Activated T-cell treated with anti-CD3 and anti-CD28 coated beads for 1 hour (primary cell): Measurements from ENCODE around the gene CALML3.

Source experiments
- DNase-seq: peaks from one replicate; pipeline ENCODE4 v3.0.0-alpha.2; 2020; ENCODE audit warnings: low read depth

Gene CALML3

DNA sequence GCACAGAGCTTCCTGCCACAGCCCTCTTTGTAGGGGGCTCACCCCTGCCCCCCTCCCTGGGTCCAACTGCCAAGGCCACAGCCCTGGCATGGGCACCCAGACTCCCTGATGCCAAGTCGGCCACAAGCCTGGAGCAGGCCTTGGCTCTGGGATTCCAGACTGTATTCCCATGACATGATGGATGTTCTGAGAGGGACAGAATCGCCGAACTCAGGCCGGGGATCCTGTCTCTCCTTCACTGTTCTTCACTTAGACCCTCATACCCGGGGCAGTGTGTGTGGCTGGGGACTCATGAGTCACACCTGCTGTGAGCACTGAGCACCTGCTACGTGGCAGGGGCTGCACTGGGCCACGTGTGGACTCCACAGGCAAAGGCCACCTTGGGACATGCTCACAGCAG lies 33.3 kb upstream of the CALML3 start:
- no peak for DNase-seq

DNA sequence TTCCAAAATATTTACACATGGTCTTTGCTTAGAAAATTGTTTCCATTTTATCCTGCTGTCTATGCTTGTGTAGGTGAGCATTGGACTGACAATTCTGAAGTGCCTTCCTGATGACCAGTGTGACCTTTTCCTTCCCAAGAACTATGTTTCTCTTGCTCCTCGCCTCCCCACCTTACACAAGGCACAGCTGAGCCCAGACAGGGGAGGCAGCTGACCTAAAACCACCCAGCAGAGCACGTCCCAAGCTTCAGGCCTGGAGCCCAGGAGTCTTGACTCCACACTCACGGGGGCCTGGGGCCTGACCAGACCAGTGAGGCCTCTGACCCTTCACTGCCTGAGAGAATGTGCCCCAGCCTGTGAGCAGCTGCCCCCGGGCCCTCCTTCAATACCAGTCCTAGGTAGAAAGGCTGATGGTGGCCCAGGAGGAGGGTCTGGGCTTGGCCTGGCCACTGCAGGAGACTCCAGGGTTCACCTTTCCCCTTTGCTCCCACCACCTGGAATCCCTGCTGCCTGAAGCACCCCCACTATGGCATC lies 32.4 kb upstream of the CALML3 start:
- no peak for DNase-seq

DNA sequence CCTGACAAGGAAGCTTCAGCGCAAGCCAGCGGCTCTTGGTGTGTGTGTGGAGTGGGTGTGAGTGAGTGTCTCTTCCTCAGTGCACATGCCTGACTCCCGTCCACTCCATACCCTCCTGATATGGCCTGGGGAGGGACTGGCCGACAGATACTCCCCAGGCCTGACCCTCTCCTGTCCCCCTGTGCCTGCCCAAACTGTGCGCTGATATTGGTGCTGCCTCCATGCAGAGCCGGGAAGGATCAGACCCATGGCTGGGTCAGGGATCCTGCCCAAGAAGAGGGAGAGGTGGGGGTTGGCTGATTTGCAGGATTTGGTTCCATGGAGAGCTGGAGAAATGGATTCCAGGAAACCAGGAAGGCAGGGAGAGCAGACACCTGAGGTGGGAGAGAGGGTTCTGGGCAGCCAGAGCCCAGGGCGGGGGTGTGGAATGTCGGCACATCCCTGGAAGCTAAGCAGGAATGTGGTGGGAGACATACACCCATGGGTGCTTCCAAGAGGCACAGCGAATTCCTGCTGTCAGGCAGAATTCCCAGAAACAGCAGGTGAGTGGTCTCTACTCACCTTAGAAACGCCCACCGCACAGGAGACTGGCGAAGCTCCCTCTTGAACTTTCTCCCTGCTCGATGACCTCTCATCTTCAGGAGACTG lies 31.7 kb upstream of the CALML3 start:
- no peak for DNase-seq

DNA sequence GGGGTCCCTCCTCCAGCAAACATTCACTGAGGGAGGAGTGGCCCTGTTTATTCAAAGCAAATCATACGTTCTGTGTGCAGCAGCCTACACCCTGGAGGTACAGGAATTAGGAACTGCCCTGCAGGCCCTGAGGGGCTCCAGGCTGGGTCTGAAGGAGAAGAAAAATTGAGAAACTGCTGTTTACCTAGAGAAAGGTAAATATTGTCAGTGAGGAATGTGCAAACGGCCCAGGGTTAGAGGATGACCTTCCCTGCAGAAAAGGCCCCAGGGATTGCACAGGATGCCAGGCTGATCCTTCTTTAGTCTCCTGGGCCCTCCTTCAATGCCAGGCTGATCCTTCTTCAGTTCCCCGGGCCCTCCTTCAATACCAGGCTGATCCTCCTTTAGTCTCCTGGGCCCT lies 31.1 kb upstream of the CALML3 start:
- no peak for DNase-seq

DNA sequence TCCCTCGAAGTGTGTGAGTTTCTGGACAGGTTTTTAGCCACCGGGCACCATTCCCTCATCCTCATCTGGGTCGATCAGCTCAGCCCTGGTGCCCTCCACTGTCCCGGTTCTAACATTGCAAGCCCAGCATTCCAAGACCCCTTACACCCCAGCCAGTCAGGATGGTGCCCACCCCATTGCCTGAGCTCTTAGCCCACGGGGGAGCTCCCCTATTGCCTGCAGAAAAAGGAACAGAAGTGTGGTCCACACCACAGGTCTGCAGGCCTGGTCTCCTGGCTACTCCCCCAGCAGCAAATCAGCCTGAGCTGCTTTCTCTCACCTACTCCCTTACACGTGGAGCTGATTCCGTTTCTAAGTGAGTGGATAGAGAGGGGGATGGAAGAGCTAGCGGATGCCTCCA lies 30.1 kb upstream of the CALML3 start:
- DNase-seq: no peak

DNA sequence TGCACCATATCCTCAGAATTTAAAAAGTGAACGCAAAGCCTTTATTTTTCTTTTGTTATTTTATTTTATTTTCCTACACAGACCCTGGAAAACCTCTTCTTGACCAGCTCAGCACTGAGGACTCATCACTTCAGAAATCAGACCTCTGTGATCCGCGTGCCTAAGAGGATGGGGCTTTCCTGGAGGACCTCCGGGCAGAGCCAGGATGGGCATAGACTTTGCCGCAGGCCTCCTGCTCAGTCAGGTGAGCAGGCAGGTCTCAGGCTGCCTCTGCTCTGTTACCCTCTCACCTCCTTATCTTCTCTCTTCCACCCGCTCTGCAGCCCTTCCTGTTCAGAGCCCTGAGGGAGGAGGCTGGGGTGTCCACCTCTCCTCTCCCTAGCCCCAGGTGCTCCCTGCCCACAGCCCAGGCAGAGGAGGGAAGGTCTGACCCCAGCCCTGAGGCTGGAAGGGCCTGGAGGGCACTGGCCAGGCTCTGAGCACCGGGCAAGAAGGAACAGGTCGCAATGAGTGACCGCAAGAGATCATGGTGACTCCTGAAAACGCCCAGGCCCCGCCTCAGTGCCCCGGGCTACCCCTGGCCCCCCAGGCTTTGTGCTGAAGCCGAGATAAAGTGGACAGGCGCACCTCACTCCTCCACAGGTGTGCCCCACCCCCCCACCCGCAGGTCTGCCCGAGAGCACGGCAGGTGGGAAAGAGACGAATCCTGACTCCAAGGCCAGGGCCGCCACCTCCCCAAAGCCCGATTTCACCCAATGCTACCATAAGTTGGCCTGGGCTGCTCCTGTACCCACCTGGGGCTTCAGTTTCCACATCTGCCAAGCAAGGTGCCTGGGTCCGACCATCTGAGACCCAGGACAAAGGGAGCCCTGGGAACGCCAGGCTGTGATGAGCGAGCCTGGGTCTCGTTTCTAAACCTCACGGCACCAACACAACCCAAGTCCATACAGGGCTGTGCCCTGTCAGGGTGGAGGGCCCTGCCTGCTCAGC lies 28.2 kb upstream of the CALML3 start:
- no peak for DNase-seq

DNA sequence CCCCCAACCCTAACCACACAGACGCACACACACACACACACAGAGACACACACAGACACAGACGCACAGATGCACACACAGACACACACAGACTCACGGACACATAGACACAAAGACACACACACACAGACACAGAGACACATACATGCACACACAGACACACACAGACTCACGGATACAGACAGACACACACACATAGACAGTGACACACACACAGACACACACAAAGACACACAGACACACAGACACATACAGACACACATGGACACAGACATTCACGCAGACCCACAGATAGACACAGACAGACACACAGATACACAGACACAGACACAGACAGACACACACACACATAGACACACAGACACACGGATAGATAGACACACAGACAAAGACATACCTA lies 27.5 kb upstream of the CALML3 start:
- no peak for DNase-seq

DNA sequence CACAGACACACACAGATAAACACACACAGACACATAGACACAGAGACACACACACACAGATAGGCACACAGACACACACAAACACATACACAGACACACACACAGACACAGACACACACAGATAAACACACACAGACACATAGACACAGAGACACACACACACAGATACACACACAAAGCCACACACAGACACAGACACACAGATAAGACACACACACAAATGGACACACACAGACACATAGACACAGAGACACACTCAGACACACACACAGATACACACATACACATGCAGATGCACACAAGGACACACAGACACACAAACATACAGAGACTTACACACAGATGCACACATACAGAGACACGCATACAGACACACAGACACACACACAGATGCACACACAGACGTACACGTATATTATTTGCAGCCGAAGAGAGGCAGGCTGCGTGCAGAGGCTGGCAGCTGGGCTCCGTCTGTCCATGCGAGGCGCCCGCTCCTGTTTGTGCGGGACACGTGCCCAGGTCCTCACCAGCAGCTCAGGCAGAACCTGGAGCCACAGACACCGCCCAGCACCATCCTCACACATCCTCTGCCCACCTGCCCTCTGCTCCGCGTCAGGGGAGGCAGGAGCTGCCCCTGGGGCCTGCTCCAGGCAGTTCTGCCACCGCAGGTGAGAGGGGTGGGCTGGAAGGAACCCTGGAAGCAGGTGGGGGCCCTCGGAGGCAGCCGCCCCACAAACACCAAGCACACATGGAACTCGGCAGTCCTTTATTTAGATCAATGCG lies 26.6 kb upstream of the CALML3 start:
- no peak for DNase-seq

DNA sequence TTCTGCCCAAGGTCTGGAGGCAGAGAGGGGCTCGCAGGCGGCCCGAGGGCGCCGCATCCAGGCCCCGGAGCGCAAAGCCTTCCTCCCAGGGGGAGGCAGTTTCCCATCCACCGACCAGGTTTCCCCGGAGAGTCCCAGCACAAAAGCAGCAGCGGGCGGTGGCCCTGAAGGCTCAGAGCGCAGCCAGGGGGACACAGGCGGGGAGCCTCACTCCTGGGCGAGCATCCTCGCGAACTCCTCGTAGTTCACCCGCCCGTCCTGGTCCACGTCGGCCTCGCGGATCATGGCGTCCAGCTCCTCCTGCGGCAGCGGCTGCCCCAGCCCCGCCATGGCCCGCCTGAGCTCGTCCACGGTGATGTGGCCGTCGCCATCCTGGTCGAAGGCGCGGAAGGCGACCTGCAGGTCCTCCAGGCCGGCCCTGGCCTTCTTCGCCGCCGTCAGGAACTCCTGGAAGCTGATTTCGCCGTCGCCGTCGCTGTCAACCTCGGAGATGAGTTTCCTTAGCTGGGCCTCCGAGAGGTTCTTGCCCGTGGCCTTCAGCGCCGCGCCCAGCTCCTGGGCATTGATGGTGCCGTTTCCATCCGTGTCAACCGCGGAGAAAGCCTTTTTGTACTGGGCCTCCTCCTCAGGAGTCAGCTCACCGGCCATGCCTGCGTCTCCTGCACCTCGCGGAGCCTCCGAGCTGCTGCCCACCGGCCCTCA lies 25.8 kb upstream of the CALML3 start:
- no peak for DNase-seq

DNA sequence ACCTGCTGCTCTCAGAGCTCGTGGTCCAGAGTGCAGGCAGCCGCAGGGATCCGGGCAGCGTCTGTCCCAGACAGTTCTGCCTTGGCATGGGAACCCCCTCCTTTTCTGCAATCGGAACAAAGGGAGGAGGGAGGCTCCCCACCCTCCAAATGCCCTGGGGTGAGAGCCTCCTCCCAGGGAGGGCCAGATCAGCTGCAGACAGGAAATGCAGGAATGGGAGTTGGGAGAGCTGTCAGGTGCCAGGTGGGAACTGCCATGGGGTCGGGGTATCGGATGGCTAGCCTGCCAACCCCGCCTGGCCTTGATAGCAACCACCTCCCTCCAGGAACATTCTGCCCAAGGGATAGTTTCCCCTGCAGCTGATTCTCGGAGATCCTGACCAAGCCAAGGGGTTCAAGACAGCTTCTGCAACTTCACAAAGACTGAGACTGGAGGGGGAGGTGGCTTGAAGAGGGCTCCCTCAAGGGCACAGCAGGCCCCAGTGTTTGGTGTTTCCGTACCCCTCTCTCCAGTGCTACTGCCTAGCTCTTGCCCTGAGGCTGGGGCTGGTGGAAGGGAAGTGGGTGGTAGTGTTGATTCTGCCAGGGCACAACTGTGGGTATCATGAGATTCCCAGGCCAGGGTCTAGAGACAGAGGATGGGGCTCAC lies 25.1 kb upstream of the CALML3 start, which contains the start of gene CALML5:
Gene CALML5, minus strand, starts transcription at position 78 of the 648 bp plus-strand sequence. CDS start 132 bp downstream, outside the sequence.
- DNase-seq: no peak

DNA sequence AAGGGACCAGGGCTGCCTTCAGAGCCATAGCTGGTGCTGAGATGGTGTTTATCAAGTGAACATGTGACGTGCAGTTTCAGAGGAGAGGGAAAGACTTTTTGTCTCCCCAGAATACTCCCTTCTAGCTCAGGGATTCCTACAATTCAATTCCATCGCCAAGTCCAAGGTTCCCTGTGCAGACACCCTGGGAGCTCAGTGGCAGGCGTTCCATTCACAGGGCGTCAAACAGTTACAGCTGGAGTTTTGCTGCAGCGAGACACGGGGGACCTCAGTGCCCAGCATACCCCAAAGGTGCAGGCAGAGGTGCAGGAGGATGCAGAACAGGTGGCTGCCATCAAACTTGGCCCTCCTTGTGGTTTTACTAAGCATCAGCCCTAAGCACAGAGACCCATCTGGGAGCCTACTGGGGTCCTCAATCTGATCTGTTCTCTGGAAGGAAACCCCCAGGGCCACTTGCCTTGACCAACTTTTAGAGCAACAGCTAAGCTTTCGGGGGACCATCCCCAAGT lies 24.5 kb upstream of the CALML3 start:
- no peak for DNase-seq

DNA sequence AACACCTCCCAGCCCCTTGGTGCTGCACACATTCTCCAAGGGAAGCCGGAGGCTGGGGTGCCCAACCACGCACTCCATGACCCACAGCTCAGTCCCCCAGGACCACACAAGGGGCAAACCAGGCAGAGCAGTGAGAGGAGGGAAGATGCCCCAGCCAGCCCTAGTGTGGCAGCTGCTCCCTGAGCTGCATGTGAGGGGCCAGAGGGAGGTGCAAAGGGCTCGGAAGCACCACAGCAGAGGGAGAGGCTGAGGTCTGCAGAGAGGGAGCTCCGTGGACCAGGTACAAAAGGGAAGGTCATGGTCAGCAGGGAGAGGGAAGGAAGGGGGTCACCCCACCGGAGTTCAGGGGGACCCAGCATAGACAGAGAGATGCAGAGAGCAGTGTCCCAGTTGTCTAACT lies 23.9 kb upstream of the CALML3 start:
- DNase-seq: no peak

DNA sequence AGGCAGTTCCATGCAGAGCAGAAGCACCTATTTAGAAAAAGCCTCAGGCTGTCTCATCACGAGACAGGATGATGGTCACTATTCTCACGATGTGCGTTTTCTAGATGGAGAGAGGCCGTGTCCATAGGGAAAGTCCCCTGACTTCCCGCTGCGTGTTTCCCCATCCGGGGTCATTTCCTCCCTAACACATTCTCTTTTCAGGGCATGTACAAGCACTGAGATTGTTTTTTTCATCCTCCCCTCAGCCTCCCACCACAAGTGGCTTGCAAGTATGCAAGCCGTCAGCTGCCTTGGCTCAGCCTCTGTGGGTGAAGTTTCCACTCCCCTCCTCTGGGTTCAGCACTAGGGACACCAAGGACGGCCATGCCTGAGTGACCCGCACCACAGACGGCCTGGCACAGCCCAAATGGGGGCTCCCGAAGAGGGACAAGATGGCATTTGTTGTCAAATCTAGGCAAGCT lies 22.7 kb upstream of the CALML3 start:
- no peak for DNase-seq

DNA sequence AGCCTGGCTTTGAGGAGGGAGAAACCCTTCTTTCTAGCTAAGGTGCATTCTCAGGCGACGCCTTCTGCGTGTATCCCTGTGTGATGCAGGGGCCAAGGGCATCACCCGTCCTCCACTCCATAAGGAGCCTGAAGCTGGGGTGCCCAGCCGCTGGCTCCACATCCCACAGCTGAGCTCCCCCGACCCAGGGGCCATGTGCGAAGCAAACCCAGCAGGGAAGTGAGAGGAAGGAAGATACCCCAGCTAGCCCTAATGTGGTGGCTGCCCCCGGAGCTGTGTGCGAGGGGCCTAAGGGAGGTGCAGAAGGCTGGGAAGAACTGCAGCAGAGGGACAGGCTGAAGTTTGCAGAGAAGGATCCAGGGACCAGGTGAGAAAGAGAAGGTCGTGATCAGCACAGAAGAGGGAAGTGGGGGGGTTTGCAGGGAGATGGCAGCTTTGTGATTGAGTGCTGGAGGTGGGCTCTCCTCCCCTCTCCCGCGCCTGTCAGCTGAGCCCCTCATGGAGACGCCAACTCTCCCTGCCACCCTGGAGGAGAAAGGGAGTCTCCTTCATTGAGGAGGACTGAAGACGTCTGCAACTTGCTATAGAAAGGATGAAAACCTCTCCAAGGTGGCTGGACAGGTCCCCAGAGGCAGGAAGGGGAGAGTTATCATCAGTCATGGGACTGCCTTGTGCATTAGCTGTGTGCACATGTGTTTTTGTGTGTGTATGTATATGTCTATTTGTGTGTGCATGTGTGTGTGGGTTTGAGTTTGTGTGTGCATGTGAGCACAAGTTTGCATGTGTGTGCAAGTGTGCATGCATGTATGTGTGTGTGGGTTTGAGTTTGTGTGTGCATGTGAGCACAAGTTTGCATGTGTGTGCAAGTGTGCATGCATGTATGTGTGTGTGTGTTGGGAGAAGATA lies 21.9 kb upstream of the CALML3 start:
- DNase-seq: no peak

DNA sequence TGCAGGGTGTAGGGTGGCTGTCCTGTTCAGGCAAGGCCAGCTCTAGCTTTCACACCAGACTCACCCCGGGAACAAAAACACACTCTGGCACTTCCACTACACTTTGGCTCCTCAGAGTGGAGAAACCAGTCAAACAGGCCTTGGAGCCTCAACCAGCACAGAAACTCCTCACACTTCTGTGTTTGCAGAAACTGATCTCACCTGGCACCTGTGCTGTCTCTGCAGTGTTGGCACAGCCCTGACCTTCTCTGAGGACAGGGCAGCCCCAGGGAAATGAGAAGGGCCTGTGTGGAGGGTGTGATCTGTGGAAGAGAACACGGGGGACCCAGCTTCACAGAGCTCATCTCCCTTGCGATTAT lies 21.3 kb upstream of the CALML3 start:
- DNase-seq: no peak

DNA sequence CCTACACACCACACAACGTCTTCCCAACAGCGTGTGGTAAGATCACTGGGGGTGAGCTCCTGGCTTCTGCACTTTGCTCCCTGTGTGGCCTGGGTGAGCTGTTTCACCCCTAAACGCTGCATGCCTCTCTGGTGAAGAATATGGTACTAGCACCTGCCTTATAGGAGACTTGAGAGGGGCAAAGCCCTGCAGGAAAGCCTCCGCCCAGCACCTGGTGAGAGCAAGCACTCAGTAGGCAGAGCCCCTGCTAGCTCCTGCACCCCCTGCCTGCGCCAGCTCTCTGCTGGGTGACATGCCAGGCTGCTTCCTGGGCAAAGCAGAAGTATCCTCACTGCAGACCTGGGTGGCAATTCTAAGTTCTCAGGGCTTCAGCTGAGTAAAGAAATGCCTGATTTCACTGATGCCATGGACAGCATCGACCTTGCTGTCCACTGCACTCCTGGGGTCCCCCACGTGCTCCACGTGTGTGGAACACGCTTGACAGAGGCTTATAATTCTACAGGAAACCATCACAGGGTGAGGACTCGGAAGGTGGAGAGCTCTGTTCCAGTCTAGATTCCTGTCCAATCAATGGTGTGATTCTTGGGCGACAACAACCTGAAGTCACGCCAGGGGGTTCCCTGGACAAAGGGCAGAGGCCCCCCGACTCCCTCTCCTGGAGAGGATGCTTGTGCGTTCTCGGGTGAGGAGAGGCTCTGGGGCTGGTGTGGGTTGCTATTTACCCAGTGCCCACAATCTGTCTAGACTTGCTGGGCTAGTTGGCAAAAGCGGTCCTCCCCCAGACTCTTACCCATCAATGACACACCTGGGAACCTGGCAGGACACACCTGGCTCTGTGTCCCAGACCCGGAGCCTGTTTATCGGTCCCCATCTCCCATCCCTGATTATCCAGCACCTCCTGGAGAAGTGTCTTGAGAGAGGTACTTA lies 20.4 kb upstream of the CALML3 start:
- no peak for DNase-seq

DNA sequence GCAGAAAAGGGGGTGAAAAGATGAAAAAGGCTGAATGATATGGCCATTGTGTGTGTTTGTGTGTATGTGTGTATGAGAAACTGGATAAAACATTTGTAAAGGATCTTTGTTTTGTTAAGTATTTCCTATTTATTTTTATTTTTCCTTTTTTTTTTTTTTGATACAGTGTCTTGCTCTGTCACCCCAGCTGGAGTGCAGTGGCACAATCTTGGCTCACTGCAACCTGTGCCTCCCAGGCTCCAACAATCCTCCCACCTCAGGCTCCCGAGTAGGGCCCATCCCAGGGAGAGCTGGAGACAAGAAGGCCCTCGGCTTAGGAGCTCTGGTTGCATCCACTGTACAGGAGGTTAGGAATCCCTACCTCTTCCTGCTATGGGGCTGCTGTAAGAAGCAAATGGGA lies 18.5 kb upstream of the CALML3 start:
- DNase-seq: no peak

DNA sequence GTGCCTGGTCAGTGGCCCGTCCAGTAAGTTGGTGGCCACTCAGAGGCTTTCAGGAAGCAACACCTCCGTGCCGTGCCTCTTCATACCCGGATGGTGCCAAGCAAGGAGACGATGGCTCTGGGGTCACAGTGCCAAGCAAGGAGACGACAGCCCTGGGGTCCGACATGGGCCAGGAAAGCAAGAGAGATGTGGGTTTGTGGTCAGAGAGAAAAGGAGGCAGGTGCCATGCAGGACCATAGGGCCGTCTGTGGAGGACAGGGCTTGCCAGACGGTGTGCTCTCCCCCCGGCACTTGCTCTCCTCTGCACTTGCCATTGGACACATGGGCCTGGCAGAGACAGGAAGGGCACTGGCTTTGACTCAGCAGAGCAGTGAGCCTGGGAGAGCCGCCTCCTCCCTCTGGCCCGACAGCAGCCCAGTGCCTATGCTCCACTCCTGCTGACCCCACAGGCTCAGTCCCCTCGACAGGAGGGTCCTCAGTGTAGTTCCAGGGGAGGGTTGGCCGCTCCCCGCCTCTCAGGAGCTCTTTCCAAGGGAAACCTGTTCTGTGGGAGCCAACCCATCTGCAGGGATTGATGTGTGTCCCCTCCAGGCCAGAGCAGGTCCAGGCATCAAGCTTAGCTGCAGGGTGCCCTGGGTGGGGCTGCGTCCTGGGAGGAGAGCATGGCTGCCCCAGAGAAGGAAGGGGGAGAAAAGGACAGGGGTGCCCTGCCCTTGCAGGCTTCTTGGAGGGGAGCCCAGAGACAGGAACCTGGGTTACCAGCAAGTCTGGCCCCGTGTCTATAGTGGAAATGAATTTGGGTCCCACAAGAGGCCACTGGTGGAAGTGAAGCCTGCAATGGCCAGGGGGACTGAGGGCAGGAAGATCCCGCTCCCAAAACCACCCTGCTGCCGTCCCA lies 17.8 kb upstream of the CALML3 start:
- no peak for DNase-seq
